ENCODE data around the gene TMEM144.

The TMEM144 gene

GRCh38 chr4:158302076-158302866 is 92.0 kb downstream of the TMEM144 start:
- DNase-seq, result no peak

GRCh38 chr4:158304694-158305093 is 94.4 kb downstream of the TMEM144 start:
- no peak for DNase-seq

Measured in NCI-H1417 (cell line).